HFFc6 (cell line): ENCODE data around the gene CCBE1. TPM values are rescaled to one million over a fixed set of nuclear protein-coding genes. Genes with fewer than 3 reads are reported as not detected.

Experiments used
- DNase-seq: peaks from one replicate; pipeline ENCODE4 v3.0.0-alpha.2; 2018
- H3K27ac Mint-ChIP-seq: 2 replicates; pipeline ENCODE4 v1.8.0; 2020; ENCODE audit warnings: mild to moderate bottlenecking, mixed read lengths
- H3K27me3 Mint-ChIP-seq: 2 replicates; pipeline ENCODE4 v1.8.0; 2021; ENCODE audit warnings: mild to moderate bottlenecking, moderate library complexity, mixed read lengths; ENCODE audit not compliant: insufficient read depth
- H3K36me3 Mint-ChIP-seq: 2 replicates; pipeline ENCODE4 v1.8.0; 2021; ENCODE audit warnings: low read depth, mixed read lengths
- H3K4me1 Mint-ChIP-seq: 2 replicates; pipeline ENCODE4 v1.8.0; 2020; ENCODE audit warnings: low read depth, mixed read lengths
- H3K4me3 Mint-ChIP-seq: 2 replicates; pipeline ENCODE4 v1.8.0; 2020; ENCODE audit warnings: mild to moderate bottlenecking, moderate library complexity, mixed read lengths
- H3K9me3 Mint-ChIP-seq: 2 replicates; pipeline ENCODE4 v1.8.0; 2020; ENCODE audit warnings: mild to moderate bottlenecking, mixed read lengths
- total RNA-seq, 6 experiments: library from RNA; stranded (reverse); fragmentation: NEBNext Ultra II Directional; extraction: Animal tissue kit (Norgen Biotek cat#: 25700); gene quantifications; 2 replicates in 1 of 6; 3 replicates in 5 of 6; pipeline ENCODE4 v1.2.3, GENCODE V29; 2021
- TF ChIP-seq, protein P1 (sequence below): fragments of 200-600 bp; sonication (generic); IDR thresholded peaks from 2 replicates; pipeline ENCODE4 v1.5.0; 2021; ENCODE audit warnings: antibody characterized with exemption, mild to moderate bottlenecking

Gene CCBE1
- total RNA-seq, 6 experiments from 2014 or later, result 161 to 223 (median 206) TPM

GRCh38 chr18:59381949-59382348 is 315.3 kb downstream of the CCBE1 start:
- Mint-ChIP-seq H3K27me3 (peaks cover 5% of the 10 kb centered on the region), H3K4me1 (peaks cover 27% of the 10 kb centered on the region)

More at GRCh38 chr18:59381949-59382348, 315.3 kb downstream of the CCBE1 start:
- H3K4me3 Mint-ChIP-seq, result no peak overlapping the region
- no peak for DNase-seq
- 0 out of 2 replicates have a peak, but pooled peaks cover 22% of the 10 kb centered on the region for H3K36me3 Mint-ChIP-seq
- TF ChIP-seq, protein P1, sequence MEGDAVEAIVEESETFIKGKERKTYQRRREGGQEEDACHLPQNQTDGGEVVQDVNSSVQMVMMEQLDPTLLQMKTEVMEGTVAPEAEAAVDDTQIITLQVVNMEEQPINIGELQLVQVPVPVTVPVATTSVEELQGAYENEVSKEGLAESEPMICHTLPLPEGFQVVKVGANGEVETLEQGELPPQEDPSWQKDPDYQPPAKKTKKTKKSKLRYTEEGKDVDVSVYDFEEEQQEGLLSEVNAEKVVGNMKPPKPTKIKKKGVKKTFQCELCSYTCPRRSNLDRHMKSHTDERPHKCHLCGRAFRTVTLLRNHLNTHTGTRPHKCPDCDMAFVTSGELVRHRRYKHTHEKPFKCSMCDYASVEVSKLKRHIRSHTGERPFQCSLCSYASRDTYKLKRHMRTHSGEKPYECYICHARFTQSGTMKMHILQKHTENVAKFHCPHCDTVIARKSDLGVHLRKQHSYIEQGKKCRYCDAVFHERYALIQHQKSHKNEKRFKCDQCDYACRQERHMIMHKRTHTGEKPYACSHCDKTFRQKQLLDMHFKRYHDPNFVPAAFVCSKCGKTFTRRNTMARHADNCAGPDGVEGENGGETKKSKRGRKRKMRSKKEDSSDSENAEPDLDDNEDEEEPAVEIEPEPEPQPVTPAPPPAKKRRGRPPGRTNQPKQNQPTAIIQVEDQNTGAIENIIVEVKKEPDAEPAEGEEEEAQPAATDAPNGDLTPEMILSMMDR, result no peak
- H3K27ac Mint-ChIP-seq, result no peak overlapping the region
- no peaks in the 10 kb centered on the region for H3K9me3 Mint-ChIP-seq

Other genes starting within 250 kb of the CCBE1 start
- 10 to 100 TPM in 1 of 6 experiments, 1 to 10 TPM in 5; 4.6 to 10.1 (median 5.9) TPM for gene PMAIP1, start 202.6 kb upstream of the CCBE1 start, total RNA-seq